ENCODE measurements around the gene PTPN18.

Gene PTPN18

GRCh38 chr2:130341562-130342019 lies 14.3 kb upstream of the PTPN18 start:
- no peak for FAIRE-seq

GRCh38 chr2:130342020-130342532 lies 13.8 kb upstream of the PTPN18 start:
- peak; percentile 46 for FAIRE-seq

GRCh38 chr2:130342533-130343275 lies 13.2 kb upstream of the PTPN18 start, which contains the start of gene IMP4:
Gene IMP4, plus strand, starts transcription at chr2:130342897. Its CDS starts 36 bp downstream, at chr2:130342933.
- FAIRE-seq, result peak; percentile 94

GRCh38 chr2:130344578-130344977 lies 11.3 kb upstream of the PTPN18 start:
- FAIRE-seq, result no peak

- FAIRE-seq, result no peak
Observed at GRCh38 chr2:130345091-130345490, 10.8 kb upstream of the PTPN18 start.

GRCh38 chr2:130345611-130346010 lies 10.2 kb upstream of the PTPN18 start:
- FAIRE-seq, result no peak

GRCh38 chr2:130346041-130346740 lies 9.7 kb upstream of the PTPN18 start:
- no peak for FAIRE-seq

GRCh38 chr2:130346741-130347066 lies 9.2 kb upstream of the PTPN18 start:
- no peak for FAIRE-seq

GRCh38 chr2:130347220-130347925 lies 8.5 kb upstream of the PTPN18 start:
- no peak for FAIRE-seq

GRCh38 chr2:130349174-130349573 lies 6.7 kb upstream of the PTPN18 start:
- FAIRE-seq, result no peak

- no peak for FAIRE-seq
Observed at GRCh38 chr2:130351711-130352110, 4.1 kb upstream of the PTPN18 start.

- FAIRE-seq, result no peak
Observed at GRCh38 chr2:130352237-130352636, 3.6 kb upstream of the PTPN18 start.

- no peak for FAIRE-seq
Observed at GRCh38 chr2:130353291-130354138, 2.3 kb upstream of the PTPN18 start.

GRCh38 chr2:130354139-130354428 lies 1.8 kb upstream of the PTPN18 start:
- no peak for FAIRE-seq

- no peak for FAIRE-seq
Observed at GRCh38 chr2:130355172-130355577, 681 bp upstream of the PTPN18 start.

- no peak for FAIRE-seq
Observed at GRCh38 chr2:130357864-130358263, 2.0 kb downstream of the PTPN18 start.

- no peak for FAIRE-seq
Observed at GRCh38 chr2:130358420-130359350, 2.8 kb downstream of the PTPN18 start.

GRCh38 chr2:130359466-130359865 lies 3.6 kb downstream of the PTPN18 start:
- FAIRE-seq, result no peak

GRCh38 chr2:130363479-130363878 lies 7.6 kb downstream of the PTPN18 start:
- FAIRE-seq, result no peak

- no peak for FAIRE-seq
Observed at GRCh38 chr2:130365075-130365474, 9.2 kb downstream of the PTPN18 start.

GRCh38 chr2:130365963-130366362 lies 10.1 kb downstream of the PTPN18 start:
- FAIRE-seq, result no peak

Data from endometrium (tissue), 2 donors.